K562 (cell line): Measurements from ENCODE around the gene CZIB. TPM values are rescaled to one million over a fixed set of nuclear protein-coding genes. Genes with fewer than 3 reads are reported as not detected.
A peak's percentile ranks its signal among the peaks of the same experiment; 100 is the strongest.

ENCODE experiments used
- ATAC-seq: fragments of 200-7000 bp; cut with Tn5 transposase; 3 replicates; pipeline ENCODE4 v1.9.1; 2020; ENCODE audit warnings: moderate library complexity
- BruUV-seq: library from RNA; stranded (reverse); fragments of 400-500 nt; replicated peaks from 2 replicates; lab custom pipeline; 2021; lab: Mats Ljungman, UMichigan
- CTCF ChIA-PET: fragments of 300-600 bp; formaldehyde crosslinking; extraction: SDS; loops from one replicate; lab custom pipeline; 2021; ENCODE audit warnings: low intra/inter-chr PET ratio; lab: Yijun Ruan, JAX
- POLR2A ChIA-PET: fragments of 300-600, 350-650 bp; sonication (Branson Sonifier 250); formaldehyde crosslinking; extraction: SDS; loops from one replicate; lab custom pipeline; 2021; ENCODE audit warnings: antibody characterized with exemption, inconsistent platforms; lab: Yijun Ruan, JAX
- DNase-seq, 4 experiments: peaks; one replicate each; pipeline versions ENCODE4 v3.0.0 to v3.0.0-alpha.2; 2011 to 2018; ENCODE audit warnings: low spot score in 3 of 4, mixed read lengths in 3 of 4; ENCODE audit errors: extremely low read depth in 1 of 4
- FAIRE-seq: peaks from 2 replicates; lab custom pipeline; 2011; peaks lifted over from hg19 to GRCh38; lab: Jason Lieb, UNC
- H2AFZ ChIP-seq: 2 replicates; pipeline ENCODE4 v1.6.0; 2011; ENCODE audit warnings: low read depth, low read length, control low read depth, inconsistent platforms
- H3K27ac ChIP-seq: fragments of 200-600 bp; 3 replicates; pipeline ENCODE4 v1.8.0; 2011; ENCODE audit warnings: low read depth, mild to moderate bottlenecking, control low read depth, inconsistent platforms, low read length, moderate library complexity, mixed read lengths; ENCODE audit errors: extremely low read depth
- H3K27me3 ChIP-seq, 2 experiments: fragments of 300-600 bp in 1 of 2; 2 replicates in 1 of 2; 3 replicates in 1 of 2; pipeline versions ENCODE4 v1.6.0 to v1.8.0; 2011; ENCODE audit warnings: inconsistent platforms in 2 of 2, low read length in 2 of 2, mild to moderate bottlenecking in 1 of 2, mixed read lengths in 1 of 2, moderate library complexity in 1 of 2; ENCODE audit not compliant: control insufficient read depth in 2 of 2, insufficient read depth in 2 of 2
- H3K36me3 ChIP-seq: fragments of 300-600 bp; 3 replicates; pipeline ENCODE4 v1.8.0; 2011; ENCODE audit warnings: mild to moderate bottlenecking, low read length, inconsistent platforms; ENCODE audit not compliant: control insufficient read depth, insufficient read depth
- H3K4me1 ChIP-seq, 2 experiments: fragments of 200-600 bp in 1 of 2; replicated peaks in 1 of 2; 2 replicates in 1 of 2; 3 replicates in 1 of 2; pipeline versions ENCODE4 v1.5.1 to v1.8.0; 2011; ENCODE audit warnings: inconsistent platforms in 2 of 2, low read length in 2 of 2, mild to moderate bottlenecking in 1 of 2, mixed read lengths in 1 of 2, moderate library complexity in 1 of 2; ENCODE audit not compliant: control insufficient read depth in 2 of 2, insufficient read depth in 2 of 2
- H3K4me2 ChIP-seq: 2 replicates; pipeline ENCODE4 v1.6.1; 2011; ENCODE audit warnings: low read length, control low read depth, inconsistent platforms, mixed read lengths; ENCODE audit not compliant: insufficient read depth
- H3K4me3 ChIP-seq: fragments of 200-600 bp; sonication (generic), shearing (Covaris generic); 2 replicates; pipeline ENCODE4 v1.5.1; 2016; ENCODE audit warnings: control low read depth, inconsistent platforms
- H3K79me2 ChIP-seq: fragments of 200-600 bp; 3 replicates; pipeline ENCODE4 v1.8.0; 2011; ENCODE audit warnings: low read length, inconsistent platforms; ENCODE audit not compliant: control insufficient read depth, insufficient read depth
- H3K9ac ChIP-seq, 2 experiments: 2 replicates each; pipeline versions ENCODE4 v1.6.0 to v1.6.1; 2011; ENCODE audit warnings: low read depth in 2 of 2, low read length in 2 of 2, control low read depth in 1 of 2, inconsistent platforms in 1 of 2, mild to moderate bottlenecking in 1 of 2, mixed read lengths in 1 of 2; ENCODE audit not compliant: insufficient read depth in 1 of 2
- H3K9me1 ChIP-seq: one replicate; pipeline ENCODE4 v1.6.0; 2011; ENCODE audit warnings: inconsistent platforms, mild to moderate bottlenecking, low read length, moderate library complexity; ENCODE audit not compliant: control insufficient read depth, insufficient read depth
- H3K9me3 ChIP-seq: replicated peaks from 2 replicates; pipeline ENCODE4 v1.5.1; 2011; ENCODE audit warnings: low read depth, low read length, inconsistent platforms; ENCODE audit not compliant: control insufficient read depth, insufficient read depth
- H4K20me1 ChIP-seq: replicated peaks from 2 replicates; pipeline ENCODE4 v1.6.1; 2011; ENCODE audit warnings: low read length, inconsistent platforms, mixed read lengths; ENCODE audit not compliant: control insufficient read depth, insufficient read depth
- CLOCK ChIP-seq: fragments of 250-450 bp; sonication (Bioruptor Pico); IDR thresholded peaks from 2 replicates; pipeline ENCODE4 v1.4.0; 2020; ENCODE audit warnings: mild to moderate bottlenecking, moderate library complexity, borderline replicate concordance
- E2F3 ChIP-seq: fragments of 250-450 bp; sonication (Bioruptor Pico); IDR thresholded peaks from 2 replicates; pipeline ENCODE4 v1.4.0; 2020; ENCODE audit warnings: mild to moderate bottlenecking
- NFE2L1 ChIP-seq: fragments of 450-650 bp; IDR thresholded peaks from 2 replicates; pipeline ENCODE4 v1.6.1; 2016; ENCODE audit warnings: missing genetic modification characterization, low read depth, mild to moderate bottlenecking, missing compliant biosample characterization, moderate library complexity, borderline replicate concordance
- SMAD3 ChIP-seq: fragments of 450-650 bp; formaldehyde crosslinking; conservative IDR thresholded peaks from 2 replicates; pipeline ENCODE4 v1.4.0; 2020; ENCODE audit warnings: mild to moderate bottlenecking
- SOX6 ChIP-seq: fragments of 450-650 bp; IDR thresholded peaks from 2 replicates; pipeline ENCODE4 v1.6.1; 2014; ENCODE audit warnings: mild to moderate bottlenecking
- ZFP1 ChIP-seq: fragments of 450-650 bp; formaldehyde crosslinking; IDR thresholded peaks from 2 replicates; pipeline ENCODE4 v1.4.0; 2020; ENCODE audit warnings: mild to moderate bottlenecking, mixed read lengths
- ZFP36 ChIP-seq: fragments of 150-350 bp; IDR thresholded peaks from 2 replicates; pipeline ENCODE4 v1.6.1; 2018; ENCODE audit warnings: low read length, low read depth; ENCODE audit not compliant: partially characterized antibody
- ZNF311 ChIP-seq: fragments of 250-450 bp; sonication (Bioruptor Pico); IDR thresholded peaks from 2 replicates; pipeline ENCODE4 v1.4.0; 2020; ENCODE audit warnings: mild to moderate bottlenecking, moderate library complexity
- ZNF583 ChIP-seq: fragments of 250-450 bp; sonication (Bioruptor Pico); IDR thresholded peaks from 2 replicates; pipeline ENCODE4 v1.4.0; 2020
- WGBS: fragments of 100-300 bp; shearing (Covaris generic); methylation state at CpG from one replicate; pipeline ENCODE4 v1.1.6; 2016; ENCODE audit warnings: low coverage, mixed read lengths; ENCODE audit not compliant: insufficient coverage; ENCODE audit errors: missing lambda C conversion rate; 5-methylcytosine and 5-hydroxymethylcytosine counted together
- in situ Hi-C: fragments of 300-500 bp; cut with MboI; formaldehyde crosslinking; loops from 4 replicates; pipeline ENCODE4 v1.15.0; 2018; ENCODE audit warnings: inconsistent platforms, mixed read lengths
- intact Hi-C: fragments of 100-400 bp; cut with micrococcal nuclease; formaldehyde crosslinking; loops from 2 replicates; pipeline ENCODE4 v1.14.2; 2022
- polyA plus RNA-seq, 8 experiments: library from polyadenylated mRNA; depleted of rRNA in 4 of 8; stranded (reverse) in 5 of 8; unstranded in 3 of 8; fragments of >200 nt; fragmentation: Nextera tagmentation in 2 of 8; fragmentation: Illumina TruSeq in 1 of 8; extraction: Ambion mirVana in 2 of 8; extraction: Trizol in 1 of 8; gene quantifications; 2 replicates each; pipeline versions ENCODE4 v1.2.1 to v1.2.3, GENCODE V29; 2011 to 2014; ENCODE audit warnings: inconsistent platforms in 1 of 8, missing spikeins in 1 of 8
- total RNA-seq, 7 experiments: library from RNA; depleted of rRNA in 6 of 7; stranded (reverse); fragments of >200 nt in 6 of 7; fragmentation: Illumina TruSeq in 2 of 7; extraction: Trizol in 2 of 7; gene quantifications; 2 replicates each; pipeline versions ENCODE4 v1.2.1 to v1.2.3, GENCODE V29; 2011 to 2021; ENCODE audit warnings: low replicate concordance in 1 of 7
- TF ChIP-seq, protein P1 (sequence below): fragments of 200-800 bp; sonication (Bioruptor generic); IDR thresholded peaks from 2 replicates; pipeline ENCODE4 v1.6.1; 2016; ENCODE audit warnings: missing genetic modification characterization, missing compliant biosample characterization
- TF ChIP-seq, protein P2 (sequence below): fragments of 200-800 bp; sonication (Bioruptor generic); IDR thresholded peaks from 2 replicates; pipeline ENCODE4 v1.6.1; 2017; ENCODE audit warnings: missing genetic modification characterization, missing compliant biosample characterization

Gene CZIB
- total and polyA plus RNA-seq, 9 of the 15 experiments (the other 6 are each of a cell fraction or from before 2014, with no cell fraction given) = 52.6 to 111 (median 80.0) TPM

GRCh38 chr1:53172426-53173128 lies 47.9 kb downstream of the CZIB start (continued):
- no peak for TF ChIP-seq CLOCK
- TF ChIP-seq SMAD3 (CRISPR knock-in tag) = no peak
- TF ChIP-seq ZFP1 (CRISPR knock-in tag) = no peak
- TF ChIP-seq ZNF583 = no peak
- TF ChIP-seq SOX6 = no peak
- TF ChIP-seq, all 486 proteins: peak for 10

DNA sequence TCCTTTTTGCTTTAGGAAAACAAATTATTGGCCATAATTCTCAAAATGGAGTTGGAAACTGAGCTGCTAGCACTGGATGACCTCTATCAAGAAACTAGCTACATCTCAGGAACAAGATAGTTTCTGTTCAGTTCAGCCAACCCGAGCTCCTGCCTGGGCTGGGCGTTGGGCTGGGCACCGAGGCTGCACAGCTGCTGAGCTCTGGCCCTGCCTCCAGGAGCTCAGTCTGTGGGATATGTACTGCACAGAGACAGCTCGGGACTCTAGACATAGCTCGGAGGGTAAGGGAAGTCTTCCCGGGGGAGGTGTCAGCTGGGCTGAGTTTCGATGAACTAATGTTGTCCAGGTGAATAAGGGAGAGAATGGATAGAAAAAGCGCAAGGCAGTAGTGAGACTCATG lies 53.5 kb downstream of the CZIB start:
- H3K27me3 ChIP-seq = peaks cover 14 to 22% of the 10 kb centered on the region in 2 experiments; a peak in 4 of 5 replicates
- no peak overlapping the region for H3K4me3 ChIP-seq
- CTCF ChIA-PET = no interaction called here
- no TSS peak for BruUV-seq
- intact Hi-C loops = no loop called here
- FAIRE-seq (no peak), ATAC-seq (peak; percentile 46), DNase-seq (no peak)
- H3K9me3 ChIP-seq = no peaks in the 10 kb centered on the region
- no peaks in the 10 kb centered on the region for H3K79me2 ChIP-seq
- H3K9me1 ChIP-seq = no peaks in the 10 kb centered on the region
- H3K4me2 ChIP-seq = no peak overlapping the region; the same call in 1 of the 2 replicates
- no peak overlapping the region for H3K27ac ChIP-seq
- no peaks in the 10 kb centered on the region for H3K36me3 ChIP-seq
- 14% methylated on average over 8 of the region's 8 CpGs for WGBS
- H4K20me1 ChIP-seq = no peaks in the 10 kb centered on the region
- POLR2A ChIA-PET = interaction anchor here (0.6 to 5.3 kb wide), 7 partner anchors 10 to 525 kb away, joined by 3 to 19 read pairs (median 3); no protein-coding TSS in a partner anchor
- peaks cover 6 to 9% of the 10 kb centered on the region in 2 experiments; a peak in 4 of 5 replicates for H3K4me1 ChIP-seq
- H2AFZ ChIP-seq = no peak overlapping the region
- in situ Hi-C loops = no loop called here
- peak overlapping the region in 1 of 2 experiments; percentile 30; a peak in 1 of 4 replicates for H3K9ac ChIP-seq
- no peak for TF ChIP-seq E2F3 (CRISPR knock-in tag)
- TF ChIP-seq, protein P1, sequence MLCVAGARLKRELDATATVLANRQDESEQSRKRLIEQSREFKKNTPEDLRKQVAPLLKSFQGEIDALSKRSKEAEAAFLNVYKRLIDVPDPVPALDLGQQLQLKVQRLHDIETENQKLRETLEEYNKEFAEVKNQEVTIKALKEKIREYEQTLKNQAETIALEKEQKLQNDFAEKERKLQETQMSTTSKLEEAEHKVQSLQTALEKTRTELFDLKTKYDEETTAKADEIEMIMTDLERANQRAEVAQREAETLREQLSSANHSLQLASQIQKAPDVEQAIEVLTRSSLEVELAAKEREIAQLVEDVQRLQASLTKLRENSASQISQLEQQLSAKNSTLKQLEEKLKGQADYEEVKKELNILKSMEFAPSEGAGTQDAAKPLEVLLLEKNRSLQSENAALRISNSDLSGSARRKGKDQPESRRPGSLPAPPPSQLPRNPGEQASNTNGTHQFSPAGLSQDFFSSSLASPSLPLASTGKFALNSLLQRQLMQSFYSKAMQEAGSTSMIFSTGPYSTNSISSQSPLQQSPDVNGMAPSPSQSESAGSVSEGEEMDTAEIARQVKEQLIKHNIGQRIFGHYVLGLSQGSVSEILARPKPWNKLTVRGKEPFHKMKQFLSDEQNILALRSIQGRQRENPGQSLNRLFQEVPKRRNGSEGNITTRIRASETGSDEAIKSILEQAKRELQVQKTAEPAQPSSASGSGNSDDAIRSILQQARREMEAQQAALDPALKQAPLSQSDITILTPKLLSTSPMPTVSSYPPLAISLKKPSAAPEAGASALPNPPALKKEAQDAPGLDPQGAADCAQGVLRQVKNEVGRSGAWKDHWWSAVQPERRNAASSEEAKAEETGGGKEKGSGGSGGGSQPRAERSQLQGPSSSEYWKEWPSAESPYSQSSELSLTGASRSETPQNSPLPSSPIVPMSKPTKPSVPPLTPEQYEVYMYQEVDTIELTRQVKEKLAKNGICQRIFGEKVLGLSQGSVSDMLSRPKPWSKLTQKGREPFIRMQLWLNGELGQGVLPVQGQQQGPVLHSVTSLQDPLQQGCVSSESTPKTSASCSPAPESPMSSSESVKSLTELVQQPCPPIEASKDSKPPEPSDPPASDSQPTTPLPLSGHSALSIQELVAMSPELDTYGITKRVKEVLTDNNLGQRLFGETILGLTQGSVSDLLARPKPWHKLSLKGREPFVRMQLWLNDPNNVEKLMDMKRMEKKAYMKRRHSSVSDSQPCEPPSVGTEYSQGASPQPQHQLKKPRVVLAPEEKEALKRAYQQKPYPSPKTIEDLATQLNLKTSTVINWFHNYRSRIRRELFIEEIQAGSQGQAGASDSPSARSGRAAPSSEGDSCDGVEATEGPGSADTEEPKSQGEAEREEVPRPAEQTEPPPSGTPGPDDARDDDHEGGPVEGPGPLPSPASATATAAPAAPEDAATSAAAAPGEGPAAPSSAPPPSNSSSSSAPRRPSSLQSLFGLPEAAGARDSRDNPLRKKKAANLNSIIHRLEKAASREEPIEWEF (CRISPR knock-in tag) = no peak
- TF ChIP-seq ZNF311 (CRISPR knock-in tag) = no peak
- peak; percentile 6 for TF ChIP-seq ZFP36
- TF ChIP-seq, protein P2, sequence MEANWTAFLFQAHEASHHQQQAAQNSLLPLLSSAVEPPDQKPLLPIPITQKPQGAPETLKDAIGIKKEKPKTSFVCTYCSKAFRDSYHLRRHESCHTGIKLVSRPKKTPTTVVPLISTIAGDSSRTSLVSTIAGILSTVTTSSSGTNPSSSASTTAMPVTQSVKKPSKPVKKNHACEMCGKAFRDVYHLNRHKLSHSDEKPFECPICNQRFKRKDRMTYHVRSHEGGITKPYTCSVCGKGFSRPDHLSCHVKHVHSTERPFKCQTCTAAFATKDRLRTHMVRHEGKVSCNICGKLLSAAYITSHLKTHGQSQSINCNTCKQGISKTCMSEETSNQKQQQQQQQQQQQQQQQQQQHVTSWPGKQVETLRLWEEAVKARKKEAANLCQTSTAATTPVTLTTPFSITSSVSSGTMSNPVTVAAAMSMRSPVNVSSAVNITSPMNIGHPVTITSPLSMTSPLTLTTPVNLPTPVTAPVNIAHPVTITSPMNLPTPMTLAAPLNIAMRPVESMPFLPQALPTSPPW (CRISPR knock-in tag) = no peak
- no peak for TF ChIP-seq NFE2L1 (tag)
